Measurements from ENCODE around the gene TTC28. TPM values are rescaled to one million over a fixed set of nuclear protein-coding genes. Genes with fewer than 3 reads are reported as not detected.

The TTC28 gene
- total and polyA plus RNA-seq, 10 of the 15 experiments (the other 5 are each of a cell fraction or from before 2014, with no cell fraction given): 0.15 to 8.4 (median 1.4) TPM

DNA sequence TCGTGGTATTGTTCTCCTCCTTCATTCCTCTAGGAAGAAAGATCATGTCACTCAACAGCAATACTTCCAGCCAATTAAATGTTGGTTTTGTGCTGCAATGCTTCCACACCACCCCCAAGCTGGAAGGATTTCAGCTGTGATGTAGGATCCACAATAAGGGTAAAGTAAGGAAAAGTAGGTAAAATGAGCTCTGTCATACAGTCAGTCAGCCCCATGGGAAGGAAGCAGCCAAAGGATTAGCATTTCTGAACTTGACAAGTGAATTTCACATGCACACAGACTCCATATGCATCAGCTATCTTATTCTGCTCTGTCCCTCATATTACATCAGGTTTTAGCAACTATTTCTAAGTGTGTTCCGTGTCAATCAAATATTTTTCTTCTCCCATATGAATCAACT lies 197.9 kb downstream of the TTC28 start:
- Histone ChIP-seq H3K27ac (ENCODE audit: control insufficient read depth, insufficient read depth) (no peak overlapping the region), H3K4me2 (ENCODE audit: control insufficient read depth, insufficient read depth) (no peak overlapping the region), H4K20me1 (ENCODE audit: control insufficient read depth, insufficient read depth) (no peaks in the 10 kb centered on the region), H2AFZ (ENCODE audit: control insufficient read depth, low read depth, low read length) (no peak overlapping the region), H3K4me1 (ENCODE audit: control insufficient read depth, insufficient read depth, low read length) (no peaks in the 10 kb centered on the region), H3K79me2 (ENCODE audit: control insufficient read depth, insufficient read depth, low read length) (no peaks in the 10 kb centered on the region), H3K9ac (ENCODE audit: control insufficient read depth, insufficient read depth, low read length) (no peak overlapping the region), H3K36me3 (ENCODE audit: control insufficient read depth in 2 of 2, insufficient read depth in 2 of 2, low read length in 1 of 2) (no peaks in the 10 kb centered on the region), H3K27me3 (replicated peaks in 1 of 2; ENCODE audit: control insufficient read depth in 2 of 2, insufficient read depth in 2 of 2, low read length in 1 of 2) (no peaks in the 10 kb centered on the region; a peak in 1 of 4 replicates), H3K4me3 (no peak overlapping the region), H3K9me3 (replicated peaks; ENCODE audit: control insufficient read depth, insufficient read depth, low read length) (no peaks in the 10 kb centered on the region)
- WGBS (ENCODE audit: insufficient coverage, insufficient replicate concordance, low lambda C conversion rate, missing lambda C conversion rate): 18% methylated on average over 2 of the region's 2 CpGs
- intact Hi-C loops (cut with micrococcal nuclease; ENCODE audit: unreplicated experiment) (no loop called here), in situ Hi-C loops (cut with MboI) (no loop called here)
- DNase-seq (ENCODE audit: low read depth, low spot score) (no peak), FAIRE-seq (no peak), ATAC-seq (no peak)
- no TSS peak for BruUV-seq (replicated peaks)
- ChIA-PET CTCF (interaction anchor here (0.6 kb wide), 1 partner anchor 31 kb away, joined by 4 read pairs; no protein-coding TSS in a partner anchor), POLR2A (interaction anchor here (0.6 kb wide), 1 partner anchor 1396 kb away, joined by 3 read pairs; no protein-coding TSS in a partner anchor), RAD21 (ENCODE audit: unreplicated experiment) (no interaction called here), SMC1A (ENCODE audit: uncharacterized antibody, unreplicated experiment) (interaction anchor here (1.0 kb wide), 1 partner anchor 105 kb away, joined by 3 read pairs; no protein-coding TSS in a partner anchor)
- TF ChIP-seq EZH2 (IDR thresholded peaks at IDR 0.05; ENCODE audit: borderline replicate concordance, control insufficient read depth, low read depth, low read length) (no peak), ESRRA (IDR thresholded peaks at IDR 0.05; ENCODE audit: low read length) (no peak), MEF2A (IDR thresholded peaks at IDR 0.05; ENCODE audit: insufficient read depth, low read depth, low read length) (no peak), HSF1 (IDR thresholded peaks at IDR 0.05; ENCODE audit: low read depth, low read length) (no peak), ASH2L (IDR thresholded peaks at IDR 0.05; ENCODE audit: borderline replicate concordance, low read depth) (no peak), RUNX3 (IDR thresholded peaks at IDR 0.05; ENCODE audit: low read length) (no peak), E2F4 (IDR thresholded peaks at IDR 0.05; ENCODE audit: low read depth, low read length) (no peak), IRF4 (IDR thresholded peaks at IDR 0.05; ENCODE audit: low read depth, low read length) (no peak), MXI1 (IDR thresholded peaks at IDR 0.05; ENCODE audit: low read depth, low read length) (no peak), HDGF (IDR thresholded peaks at IDR 0.05) (no peak), ZNF622 (IDR thresholded peaks at IDR 0.05) (no peak), POU2F2 (IDR thresholded peaks at IDR 0.05; ENCODE audit: borderline replicate concordance, low read depth, low read length) (no peak)
- TF ChIP-seq, protein P1, sequence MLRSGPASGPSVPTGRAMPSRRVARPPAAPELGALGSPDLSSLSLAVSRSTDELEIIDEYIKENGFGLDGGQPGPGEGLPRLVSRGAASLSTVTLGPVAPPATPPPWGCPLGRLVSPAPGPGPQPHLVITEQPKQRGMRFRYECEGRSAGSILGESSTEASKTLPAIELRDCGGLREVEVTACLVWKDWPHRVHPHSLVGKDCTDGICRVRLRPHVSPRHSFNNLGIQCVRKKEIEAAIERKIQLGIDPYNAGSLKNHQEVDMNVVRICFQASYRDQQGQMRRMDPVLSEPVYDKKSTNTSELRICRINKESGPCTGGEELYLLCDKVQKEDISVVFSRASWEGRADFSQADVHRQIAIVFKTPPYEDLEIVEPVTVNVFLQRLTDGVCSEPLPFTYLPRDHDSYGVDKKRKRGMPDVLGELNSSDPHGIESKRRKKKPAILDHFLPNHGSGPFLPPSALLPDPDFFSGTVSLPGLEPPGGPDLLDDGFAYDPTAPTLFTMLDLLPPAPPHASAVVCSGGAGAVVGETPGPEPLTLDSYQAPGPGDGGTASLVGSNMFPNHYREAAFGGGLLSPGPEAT (IDR thresholded peaks at IDR 0.05; ENCODE audit: low read depth): no peak

Measured in GM12878 (cell line).